Retinal pigment epithelial cell (primary cell): ENCODE results near the gene AKTIP.
"Not testable (repeated sequence)": the region's sequence is repeated elsewhere in the genome, so short reads cannot be mapped to it uniquely, and the experiment has no call there.

ENCODE experiments used
- DNase-seq: peaks from one replicate; pipeline ENCODE4 v3.0.0-alpha.2; 2010; ENCODE audit warnings: low read depth
- H3K4me3 ChIP-seq: 2 replicates; pipeline ENCODE4 v1.5.1; 2011; ENCODE audit warnings: mild to moderate bottlenecking, low read length, control low read depth, moderate library complexity
- CTCF ChIP-seq: conservative IDR thresholded peaks from 2 replicates; pipeline ENCODE4 v1.5.1; 2011; ENCODE audit warnings: low read depth, low read length, control low read depth, inconsistent platforms

Gene AKTIP

GRCh38 chr16:53502331-53503269 is at the start of gene AKTIP:
Gene AKTIP, minus strand, starts transcription at chr16:53503209. Its CDS starts 2,950 bp downstream, at chr16:53500259.
- peak; percentile 9 for DNase-seq
- TF ChIP-seq CTCF = no peak
- H3K4me3 ChIP-seq = peak within 1 kb of the TSS; percentile 73

GRCh38 chr16:53549970-53550690 is 47.1 kb upstream of the AKTIP start:
- TF ChIP-seq CTCF = peak; percentile 74
- H3K4me3 ChIP-seq = no peak overlapping the region
- DNase-seq = peak; percentile 24

GRCh38 chr16:53546988-53547391 is 44.0 kb upstream of the AKTIP start:
- no peak overlapping the region for H3K4me3 ChIP-seq
- DNase-seq = no peak
- TF ChIP-seq CTCF = peak; percentile 25

GRCh38 chr16:53545433-53545832 is 42.4 kb upstream of the AKTIP start:
- no peak for DNase-seq
- TF ChIP-seq CTCF = no peak
- H3K4me3 ChIP-seq = no peak overlapping the region

GRCh38 chr16:53542283-53542682 is 39.3 kb upstream of the AKTIP start:
- no peak for DNase-seq
- H3K4me3 ChIP-seq = no peak overlapping the region
- TF ChIP-seq CTCF = no peak

- no peak for DNase-seq
- no peak for TF ChIP-seq CTCF
- H3K4me3 ChIP-seq = no peak overlapping the region
These were observed 38.3 kb upstream of the AKTIP start for GRCh38 chr16:53541326-53541725.

GRCh38 chr16:53539759-53540718 is 37.0 kb upstream of the AKTIP start:
- DNase-seq, H3K4me3 ChIP-seq: not testable (repeated sequence)

- not testable (repeated sequence) for H3K4me3 ChIP-seq, DNase-seq
These were observed 36.3 kb upstream of the AKTIP start for GRCh38 chr16:53539346-53539745.
